Urothelium cell line (cell line): ENCODE measurements around the gene BRWD1.
"Not testable (repeated sequence)": the region's sequence is repeated elsewhere in the genome, so short reads cannot be mapped to it uniquely, and the experiment has no call there.

ENCODE experiments used
- DNase-seq: peaks from one replicate; pipeline ENCODE4 v3.0.0; 2011; ENCODE audit warnings: low spot score, mixed read lengths
- FAIRE-seq: peaks from 2 replicates; lab custom pipeline; 2011; peaks lifted over from hg19 to GRCh38; lab: Jason Lieb, UNC

The BRWD1 gene

DNA sequence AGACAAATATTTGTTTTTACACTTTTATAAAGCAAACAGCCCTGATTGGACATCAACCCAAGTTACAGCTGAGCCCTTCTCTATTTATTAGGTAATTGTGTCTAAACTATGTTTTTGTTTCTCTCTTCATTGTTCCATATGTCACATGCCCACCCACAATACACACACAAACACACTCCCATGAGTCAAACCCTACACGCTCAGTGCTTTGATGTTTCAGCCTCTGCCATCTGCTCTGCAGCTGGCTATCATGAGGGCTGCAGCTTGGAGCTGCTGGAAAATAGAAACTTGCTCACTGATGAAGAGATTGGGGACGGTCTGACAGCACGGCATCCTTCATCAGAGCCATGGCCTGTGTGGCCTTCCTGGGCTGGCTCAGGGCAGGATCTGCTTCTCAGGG is 171.9 kb downstream of the BRWD1 start:
- no peak for DNase-seq
- FAIRE-seq, result no peak

DNA sequence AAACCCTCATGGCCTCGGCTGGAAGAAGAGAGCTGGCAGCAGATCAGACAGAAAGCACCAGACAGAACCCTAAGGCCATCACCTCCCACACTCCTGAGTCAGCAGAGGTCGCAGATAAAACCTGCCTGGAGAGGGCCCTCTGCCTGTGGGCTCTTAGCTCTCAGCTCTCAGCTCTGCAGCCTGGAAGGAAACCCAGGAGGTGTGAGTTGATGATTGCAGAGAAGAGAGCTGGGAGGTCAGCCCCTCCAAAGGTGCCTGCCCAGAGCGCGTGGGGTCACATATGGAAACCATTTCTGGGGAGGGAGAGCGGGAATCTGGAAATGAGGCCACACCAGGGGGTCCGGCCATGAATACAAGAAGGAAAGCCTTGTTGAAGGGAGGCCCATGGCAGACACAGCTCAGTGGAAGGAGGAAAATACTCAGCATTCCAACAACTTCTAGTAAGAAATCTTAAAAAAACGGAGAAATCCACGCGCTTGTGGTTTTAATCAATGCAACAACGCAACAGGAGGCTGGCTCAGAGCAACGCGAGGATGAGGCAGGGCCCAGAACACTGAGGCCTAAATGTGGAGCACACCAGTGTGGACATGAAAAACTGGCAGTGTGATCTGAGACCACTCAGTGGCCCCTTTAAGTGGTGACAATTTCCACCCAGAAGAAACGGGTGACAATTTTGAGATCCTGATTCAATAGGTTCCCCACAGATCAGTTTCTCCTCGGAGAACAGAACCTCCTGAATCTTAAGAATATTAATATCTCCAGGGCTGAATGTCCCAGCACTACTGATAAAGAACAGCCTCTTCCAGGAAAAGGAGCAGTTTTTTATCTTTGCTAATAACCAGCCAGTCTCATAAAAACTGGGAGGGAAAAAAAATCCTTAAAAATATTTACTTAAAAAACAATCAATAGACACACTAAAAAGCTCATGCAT is 175.9 kb downstream of the BRWD1 start:
- no peak for DNase-seq

DNA sequence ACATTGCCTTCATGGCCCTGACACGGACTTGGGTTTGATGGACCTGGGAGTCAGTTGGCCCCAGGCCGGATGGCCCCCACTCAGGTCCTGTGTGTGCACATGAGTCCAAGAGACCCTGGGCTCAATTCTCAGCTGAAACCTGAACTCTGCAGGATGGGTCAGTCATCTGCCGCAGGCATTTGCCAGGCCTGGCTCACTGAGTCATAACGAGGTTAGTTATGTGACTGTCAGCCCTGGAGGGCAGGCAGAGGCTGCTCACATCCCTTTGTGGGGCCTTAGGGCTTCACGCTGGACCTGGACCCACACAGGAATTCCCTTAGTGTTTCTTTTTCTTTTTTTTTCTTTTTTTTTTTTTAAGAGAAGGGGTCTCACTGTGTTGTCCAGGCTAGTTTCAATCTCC is 176.7 kb downstream of the BRWD1 start:
- DNase-seq, result no peak
- FAIRE-seq, result no peak

More for the DNA sequence above, 175.9 kb downstream of the BRWD1 start:
- no peak for FAIRE-seq

DNA sequence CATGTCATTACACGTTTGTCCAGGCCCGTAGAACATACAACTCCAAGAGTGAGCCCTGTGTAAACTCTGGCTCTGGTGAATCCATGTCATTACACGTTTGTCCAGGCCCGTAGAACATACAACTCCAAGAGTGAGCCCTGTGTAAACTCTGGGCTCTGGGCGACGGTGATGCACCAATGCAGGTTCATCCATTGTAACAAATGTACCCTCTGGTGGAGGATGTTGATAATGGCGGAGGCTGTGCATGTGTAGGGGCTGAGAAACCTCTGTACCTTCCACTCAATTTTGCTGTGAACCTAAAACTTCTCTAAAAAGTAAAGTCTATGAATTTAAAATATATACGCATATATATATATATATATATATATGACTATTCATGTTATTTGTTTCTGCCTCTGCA is 177.3 kb downstream of the BRWD1 start:
- not testable (repeated sequence) for FAIRE-seq, DNase-seq

DNA sequence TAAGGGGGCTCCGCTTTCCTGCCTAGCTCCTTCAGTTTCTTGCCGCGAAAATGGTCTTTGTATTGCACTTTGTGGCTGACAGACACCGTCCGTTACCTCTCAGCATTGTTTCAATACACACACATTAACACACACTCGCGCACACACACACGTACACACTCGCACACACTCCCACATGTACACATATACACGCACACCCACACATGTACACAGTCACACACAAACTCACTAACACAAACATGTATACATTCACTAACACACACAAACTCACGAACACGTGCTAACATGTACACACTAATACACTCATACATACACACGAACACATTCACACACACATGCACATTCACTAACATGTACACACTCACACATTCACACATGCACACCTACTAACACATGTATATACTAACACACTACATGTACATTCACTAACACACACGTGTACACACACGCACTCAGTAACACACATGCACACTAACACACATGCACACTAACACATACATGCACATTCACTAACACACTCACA is 179.1 kb downstream of the BRWD1 start:
- no peak for FAIRE-seq

More for the DNA sequence above, 179.1 kb downstream of the BRWD1 start:
- no peak for DNase-seq
